Erythroblast (primary cell): ENCODE results near the gene VSX1.

Experiments used
- GATA1 ChIP-seq: IDR thresholded peaks from 2 replicates; pipeline ENCODE4 v1.6.1; 2011; ENCODE audit warnings: low read depth, mild to moderate bottlenecking, control low read depth, low read length, moderate library complexity
- POLR2A ChIP-seq: IDR thresholded peaks from 2 replicates; pipeline ENCODE4 v1.6.1; 2011; ENCODE audit warnings: mild to moderate bottlenecking, low read length

- no peak for TF ChIP-seq POLR2A
- TF ChIP-seq GATA1: no peak
Measured at GRCh38 chr20:25085756-25086495, 4.0 kb upstream of the VSX1 start.
